ENCODE results near the gene IRF4.

Gene IRF4

DNA sequence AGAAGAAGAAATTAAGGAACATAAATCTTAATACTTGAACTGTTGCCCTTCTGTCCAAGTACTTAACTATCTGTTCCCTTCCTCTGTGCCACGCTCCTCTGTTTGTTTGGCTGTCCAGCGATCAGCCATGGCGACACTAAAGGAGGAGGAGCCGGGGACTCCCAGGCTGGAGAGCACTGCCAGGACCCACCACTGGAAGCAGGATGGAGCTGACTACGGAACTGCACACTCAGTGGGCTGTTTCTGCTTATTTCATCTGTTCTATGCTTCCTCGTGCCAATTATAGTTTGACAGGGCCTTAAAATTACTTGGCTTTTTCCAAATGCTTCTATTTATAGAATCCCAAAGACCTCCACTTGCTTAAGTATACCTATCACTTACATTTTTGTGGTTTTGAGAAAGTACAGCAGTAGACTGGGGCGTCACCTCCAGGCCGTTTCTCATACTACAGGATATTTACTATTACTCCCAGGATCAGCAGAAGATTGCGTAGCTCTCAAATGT lies 17.1 kb downstream of the IRF4 start:
- H3K4me3 ChIP-seq (ENCODE audit: low read length): no peak overlapping the region
- peak; percentile 14 for DNase-seq (ENCODE audit: low read depth)
- TF ChIP-seq, protein P1, sequence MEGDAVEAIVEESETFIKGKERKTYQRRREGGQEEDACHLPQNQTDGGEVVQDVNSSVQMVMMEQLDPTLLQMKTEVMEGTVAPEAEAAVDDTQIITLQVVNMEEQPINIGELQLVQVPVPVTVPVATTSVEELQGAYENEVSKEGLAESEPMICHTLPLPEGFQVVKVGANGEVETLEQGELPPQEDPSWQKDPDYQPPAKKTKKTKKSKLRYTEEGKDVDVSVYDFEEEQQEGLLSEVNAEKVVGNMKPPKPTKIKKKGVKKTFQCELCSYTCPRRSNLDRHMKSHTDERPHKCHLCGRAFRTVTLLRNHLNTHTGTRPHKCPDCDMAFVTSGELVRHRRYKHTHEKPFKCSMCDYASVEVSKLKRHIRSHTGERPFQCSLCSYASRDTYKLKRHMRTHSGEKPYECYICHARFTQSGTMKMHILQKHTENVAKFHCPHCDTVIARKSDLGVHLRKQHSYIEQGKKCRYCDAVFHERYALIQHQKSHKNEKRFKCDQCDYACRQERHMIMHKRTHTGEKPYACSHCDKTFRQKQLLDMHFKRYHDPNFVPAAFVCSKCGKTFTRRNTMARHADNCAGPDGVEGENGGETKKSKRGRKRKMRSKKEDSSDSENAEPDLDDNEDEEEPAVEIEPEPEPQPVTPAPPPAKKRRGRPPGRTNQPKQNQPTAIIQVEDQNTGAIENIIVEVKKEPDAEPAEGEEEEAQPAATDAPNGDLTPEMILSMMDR (conservative IDR thresholded peaks at IDR 0.05; ENCODE audit: low read depth, low read length): peak; percentile 37

DNA sequence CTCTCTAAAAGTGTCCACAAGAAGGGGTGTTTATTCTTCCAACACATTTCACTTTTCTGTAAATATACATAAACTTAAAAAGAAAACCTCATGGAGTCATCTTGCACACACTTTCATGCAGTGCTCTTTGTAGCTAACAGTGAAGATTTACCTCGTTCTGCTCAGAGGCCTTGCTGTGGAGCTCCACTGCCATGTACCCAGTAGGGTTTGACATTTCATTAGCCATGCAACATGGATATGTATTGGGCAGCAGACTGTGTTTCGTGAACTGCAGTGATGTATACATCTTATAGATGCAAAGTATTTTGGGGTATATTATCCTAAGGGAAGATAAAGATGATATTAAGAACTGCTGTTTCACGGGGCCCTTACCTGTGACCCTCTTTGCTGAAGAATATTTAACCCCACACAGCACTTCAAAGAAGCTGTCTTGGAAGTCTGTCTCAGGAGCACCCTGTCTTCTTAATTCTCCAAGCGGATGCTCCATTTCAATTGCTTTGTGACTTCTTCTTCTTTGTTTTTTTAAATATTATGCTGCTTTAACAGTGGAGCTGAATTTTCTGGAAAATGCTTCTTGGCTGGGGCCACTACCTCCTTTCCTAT lies 17.9 kb downstream of the IRF4 start:
- no peak overlapping the region for H3K4me3 ChIP-seq (ENCODE audit: low read length)
- TF ChIP-seq, protein P1 (conservative IDR thresholded peaks at IDR 0.05; ENCODE audit: low read depth, low read length): no peak
- DNase-seq (ENCODE audit: low read depth): no peak

DNA sequence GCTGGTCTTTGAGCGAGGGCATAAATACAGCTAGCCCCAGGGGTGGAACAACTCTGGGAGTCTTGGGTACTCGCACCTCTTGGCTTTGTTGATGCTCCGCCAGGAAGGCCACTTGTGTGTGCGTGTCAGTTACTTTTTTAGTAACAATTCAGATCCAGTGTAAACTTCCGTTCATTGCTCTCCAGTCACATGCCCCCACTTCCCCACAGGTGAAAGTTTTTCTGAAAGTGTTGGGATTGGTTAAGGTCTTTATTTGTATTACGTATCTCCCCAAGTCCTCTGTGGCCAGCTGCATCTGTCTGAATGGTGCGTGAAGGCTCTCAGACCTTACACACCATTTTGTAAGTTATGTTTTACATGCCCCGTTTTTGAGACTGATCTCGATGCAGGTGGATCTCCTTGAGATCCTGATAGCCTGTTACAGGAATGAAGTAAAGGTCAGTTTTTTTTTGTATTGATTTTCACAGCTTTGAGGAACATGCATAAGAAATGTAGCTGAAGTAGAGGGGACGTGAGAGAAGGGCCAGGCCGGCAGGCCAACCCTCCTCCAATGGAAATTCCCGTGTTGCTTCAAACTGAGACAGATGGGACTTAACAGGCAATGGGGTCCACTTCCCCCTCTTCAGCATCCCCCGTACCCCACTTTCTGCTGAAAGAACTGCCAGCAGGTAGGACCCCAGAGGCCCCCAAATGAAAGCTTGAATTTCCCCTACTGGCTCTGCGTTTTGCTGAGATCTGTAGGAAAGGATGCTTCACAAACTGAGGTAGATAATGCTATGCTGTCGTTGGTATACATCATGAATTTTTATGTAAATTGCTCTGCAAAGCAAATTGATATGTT lies 19.2 kb downstream of the IRF4 start:
- TF ChIP-seq, protein P1 (conservative IDR thresholded peaks at IDR 0.05; ENCODE audit: low read depth, low read length): no peak
- no peak for DNase-seq (ENCODE audit: low read depth)
- no peak overlapping the region for H3K4me3 ChIP-seq (ENCODE audit: low read length)

GRCh38 chr6:411402-412145 lies 20.0 kb downstream of the IRF4 start:
- TF ChIP-seq, protein P1 (conservative IDR thresholded peaks at IDR 0.05; ENCODE audit: low read depth, low read length): no peak
- DNase-seq (ENCODE audit: low read depth): no peak
- H3K4me3 ChIP-seq (ENCODE audit: low read length): no peak overlapping the region

DNA sequence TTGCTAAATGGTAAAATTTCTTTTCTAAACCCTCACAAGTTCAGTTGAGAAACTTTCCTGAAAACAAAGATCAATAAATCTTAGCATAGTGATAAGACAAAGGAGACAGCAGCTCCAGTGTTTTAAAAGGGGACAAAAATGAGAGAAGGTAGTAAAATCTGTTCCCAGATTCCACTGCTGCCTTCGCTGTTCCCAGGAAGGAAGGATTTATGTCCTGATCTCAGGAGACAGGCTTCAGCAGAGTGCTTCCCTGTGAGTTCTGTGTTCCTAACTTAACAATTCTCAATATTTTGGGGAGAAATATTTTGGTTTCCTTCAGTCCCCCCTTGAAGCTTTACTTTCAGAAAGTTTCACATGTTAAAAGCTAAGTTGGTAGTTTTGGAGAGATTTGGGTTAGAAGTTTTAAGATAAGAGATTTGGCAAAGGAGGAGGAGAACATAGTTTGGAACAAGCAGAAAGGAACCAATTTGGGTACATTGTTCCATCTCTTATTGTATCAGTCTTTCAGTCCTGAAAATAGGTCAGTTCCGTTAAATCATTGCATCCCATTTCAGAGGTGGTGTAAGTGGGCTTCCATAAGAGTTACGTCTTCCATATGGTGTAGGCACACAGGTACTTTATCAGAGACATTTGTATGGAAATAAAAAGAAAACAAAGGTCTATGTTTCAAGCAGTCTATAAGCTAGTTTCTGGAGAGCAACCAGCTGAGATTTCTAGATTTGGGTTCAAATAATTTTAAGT lies 20.8 kb downstream of the IRF4 start:
- no peak overlapping the region for H3K4me3 ChIP-seq (ENCODE audit: low read length)
- no peak for DNase-seq (ENCODE audit: low read depth)
- TF ChIP-seq, protein P1 (conservative IDR thresholded peaks at IDR 0.05; ENCODE audit: low read depth, low read length): no peak

GRCh38 chr6:414447-414846 lies 22.9 kb downstream of the IRF4 start:
- DNase-seq (ENCODE audit: low read depth): no peak

More at GRCh38 chr6:414447-414846, 22.9 kb downstream of the IRF4 start:
- H3K4me3 ChIP-seq (ENCODE audit: low read length): no peak overlapping the region
- TF ChIP-seq, protein P1 (conservative IDR thresholded peaks at IDR 0.05; ENCODE audit: low read depth, low read length): no peak

Measured in retinal pigment epithelial cell (primary cell).